Measurements from ENCODE around the gene RNF130. TPM values are rescaled to one million over a fixed set of nuclear protein-coding genes. Genes with fewer than 3 reads are reported as not detected.

Gene RNF130
- total and polyA plus RNA-seq, 3 experiments from 2014 or later, result 15.7 to 22.7 (median 15.9) TPM

GRCh38 chr5:180115326-180116076, 43.9 kb upstream of the RNF130 start:
- no peak overlapping the region for H3K4me3 Mint-ChIP-seq
- H3K4me3 ChIP-seq (ENCODE audit: low read length), result no peak overlapping the region
- no peaks in the 10 kb centered on the region for H3K36me3 ChIP-seq (ENCODE audit: insufficient read depth, low read length)
- no peak overlapping the region for H3K27ac ChIP-seq (ENCODE audit: low read depth, low read length)
- peaks cover 5 to 10% of the 10 kb centered on the region in 2 donors for H3K27me3 Mint-ChIP-seq
- ChIA-PET CTCF (interaction anchor here (0.8 kb wide), 1 partner anchor 11 kb away, joined by 3 read pairs; no protein-coding TSS in a partner anchor), POLR2A (no interaction called here)
- no peaks in the 10 kb centered on the region for H3K36me3 Mint-ChIP-seq
- no peaks in the 10 kb centered on the region for H3K4me1 Mint-ChIP-seq
- no peaks in the 10 kb centered on the region for H3K27me3 ChIP-seq (ENCODE audit: insufficient read depth, low read length, poor library complexity, severe bottlenecking)
- no peak for DNase-seq
- no peaks in the 10 kb centered on the region for H3K4me1 ChIP-seq (ENCODE audit: insufficient read depth, low read length)
- H3K9me3 Mint-ChIP-seq, result no peaks in the 10 kb centered on the region
- H3K9me3 ChIP-seq (ENCODE audit: low read length), result no peaks in the 10 kb centered on the region
- no peak overlapping the region for H3K27ac Mint-ChIP-seq

- no peaks in the 10 kb centered on the region for H3K4me1 Mint-ChIP-seq
- ChIA-PET CTCF (no interaction called here), POLR2A (no interaction called here)
- Histone ChIP-seq H3K36me3 (ENCODE audit: insufficient read depth, low read length) (no peaks in the 10 kb centered on the region), H3K9me3 (ENCODE audit: low read length) (no peaks in the 10 kb centered on the region), H3K4me3 (ENCODE audit: low read length) (no peak overlapping the region), H3K27me3 (ENCODE audit: insufficient read depth, low read length, poor library complexity, severe bottlenecking) (no peaks in the 10 kb centered on the region), H3K27ac (ENCODE audit: low read depth, low read length) (no peak overlapping the region), H3K4me1 (ENCODE audit: insufficient read depth, low read length) (no peaks in the 10 kb centered on the region)
- no peaks in the 10 kb centered on the region for H3K36me3 Mint-ChIP-seq
- no peak overlapping the region for H3K4me3 Mint-ChIP-seq
- no peaks in the 10 kb centered on the region for H3K9me3 Mint-ChIP-seq
- H3K27me3 Mint-ChIP-seq, result peaks cover 7 to 16% of the 10 kb centered on the region in 2 donors
- H3K27ac Mint-ChIP-seq, result no peak overlapping the region
- DNase-seq, result no peak
Measured at GRCh38 chr5:180114304-180115003, 42.9 kb upstream of the RNF130 start.

GRCh38 chr5:180113660-180114303, 42.2 kb upstream of the RNF130 start:
- Mint-ChIP-seq H3K9me3 (no peaks in the 10 kb centered on the region), H3K36me3 (no peaks in the 10 kb centered on the region), H3K4me3 (no peak overlapping the region), H3K27ac (no peak overlapping the region), H3K4me1 (no peaks in the 10 kb centered on the region), H3K27me3 (peaks cover 7 to 16% of the 10 kb centered on the region in 2 donors)
- no peaks in the 10 kb centered on the region for H3K36me3 ChIP-seq (ENCODE audit: insufficient read depth, low read length)
- H3K4me3 ChIP-seq (ENCODE audit: low read length), result no peak overlapping the region
- H3K27ac ChIP-seq (ENCODE audit: low read depth, low read length), result no peak overlapping the region
- H3K4me1 ChIP-seq (ENCODE audit: insufficient read depth, low read length), result no peaks in the 10 kb centered on the region
- H3K9me3 ChIP-seq (ENCODE audit: low read length), result no peaks in the 10 kb centered on the region
- no peak for DNase-seq
- ChIA-PET POLR2A (no interaction called here), CTCF (no interaction called here)
- no peaks in the 10 kb centered on the region for H3K27me3 ChIP-seq (ENCODE audit: insufficient read depth, low read length, poor library complexity, severe bottlenecking)

GRCh38 chr5:180112181-180112861, 40.8 kb upstream of the RNF130 start:
- Mint-ChIP-seq H3K27ac (no peak overlapping the region), H3K36me3 (peaks cover 0 to 4% (median 0%) of the 10 kb centered on the region in 3 donors), H3K4me1 (no peaks in the 10 kb centered on the region), H3K4me3 (no peak overlapping the region), H3K9me3 (peaks cover 4 to 9% (median 7%) of the 10 kb centered on the region in 5 donors), H3K27me3 (peaks cover 6 to 8% of the 10 kb centered on the region in 2 donors)
- Histone ChIP-seq H3K36me3 (ENCODE audit: insufficient read depth, low read length) (no peaks in the 10 kb centered on the region), H3K4me1 (ENCODE audit: insufficient read depth, low read length) (no peaks in the 10 kb centered on the region), H3K9me3 (ENCODE audit: low read length) (no peaks in the 10 kb centered on the region), H3K4me3 (ENCODE audit: low read length) (no peak overlapping the region), H3K27me3 (ENCODE audit: insufficient read depth, low read length, poor library complexity, severe bottlenecking) (no peaks in the 10 kb centered on the region), H3K27ac (ENCODE audit: low read depth, low read length) (no peak overlapping the region)
- POLR2A ChIA-PET, result no interaction called here
- no peak for DNase-seq
- CTCF ChIA-PET, result no interaction called here

GRCh38 chr5:180111273-180112002, 39.9 kb upstream of the RNF130 start:
- CTCF ChIA-PET, result no interaction called here

GRCh38 chr5:180109920-180110319, 38.4 kb upstream of the RNF130 start:
- Mint-ChIP-seq H3K4me3 (no peak overlapping the region), H3K27ac (no peak overlapping the region), H3K9me3 (peaks cover 10 to 21% (median 20%) of the 10 kb centered on the region in 5 donors), H3K4me1 (no peaks in the 10 kb centered on the region), H3K36me3 (peaks cover 0 to 11% (median 0%) of the 10 kb centered on the region in 3 donors), H3K27me3 (peaks cover 14 to 20% of the 10 kb centered on the region in 2 donors)
- Histone ChIP-seq H3K36me3 (ENCODE audit: insufficient read depth, low read length) (no peaks in the 10 kb centered on the region), H3K27ac (ENCODE audit: low read depth, low read length) (no peak overlapping the region), H3K4me3 (ENCODE audit: low read length) (no peak overlapping the region), H3K9me3 (ENCODE audit: low read length) (no peaks in the 10 kb centered on the region), H3K27me3 (ENCODE audit: insufficient read depth, low read length, poor library complexity, severe bottlenecking) (no peaks in the 10 kb centered on the region), H3K4me1 (ENCODE audit: insufficient read depth, low read length) (no peaks in the 10 kb centered on the region)
- CTCF ChIA-PET, result no interaction called here
- POLR2A ChIA-PET, result no interaction called here
- no peak for DNase-seq

More at GRCh38 chr5:180111273-180112002, 39.9 kb upstream of the RNF130 start:
- H3K36me3 Mint-ChIP-seq, result peaks cover 0 to 8% (median 0%) of the 10 kb centered on the region in 3 donors
- Histone ChIP-seq H3K27ac (ENCODE audit: low read depth, low read length) (no peak overlapping the region), H3K4me1 (ENCODE audit: insufficient read depth, low read length) (no peaks in the 10 kb centered on the region), H3K36me3 (ENCODE audit: insufficient read depth, low read length) (no peaks in the 10 kb centered on the region), H3K9me3 (ENCODE audit: low read length) (no peaks in the 10 kb centered on the region), H3K27me3 (ENCODE audit: insufficient read depth, low read length, poor library complexity, severe bottlenecking) (no peaks in the 10 kb centered on the region), H3K4me3 (ENCODE audit: low read length) (no peak overlapping the region)
- no peak for DNase-seq
- peaks cover 10 to 17% (median 15%) of the 10 kb centered on the region in 5 donors for H3K9me3 Mint-ChIP-seq
- H3K4me1 Mint-ChIP-seq, result no peaks in the 10 kb centered on the region
- H3K4me3 Mint-ChIP-seq, result no peak overlapping the region
- H3K27me3 Mint-ChIP-seq, result peaks cover 10 to 11% of the 10 kb centered on the region in 2 donors
- POLR2A ChIA-PET, result no interaction called here
- H3K27ac Mint-ChIP-seq, result no peak overlapping the region

GRCh38 chr5:180107005-180107404, 35.4 kb upstream of the RNF130 start:
- no peak for DNase-seq
- POLR2A ChIA-PET, result no interaction called here
- Histone ChIP-seq H3K27me3 (ENCODE audit: insufficient read depth, low read length, poor library complexity, severe bottlenecking) (no peaks in the 10 kb centered on the region), H3K27ac (ENCODE audit: low read depth, low read length) (no peak overlapping the region), H3K36me3 (ENCODE audit: insufficient read depth, low read length) (no peaks in the 10 kb centered on the region), H3K4me1 (ENCODE audit: insufficient read depth, low read length) (no peaks in the 10 kb centered on the region), H3K9me3 (ENCODE audit: low read length) (no peaks in the 10 kb centered on the region), H3K4me3 (ENCODE audit: low read length) (no peak overlapping the region)
- no peak overlapping the region for H3K4me3 Mint-ChIP-seq
- H3K4me1 Mint-ChIP-seq, result no peaks in the 10 kb centered on the region
- CTCF ChIA-PET, result no interaction called here
- no peak overlapping the region for H3K27ac Mint-ChIP-seq
- H3K9me3 Mint-ChIP-seq, result peaks cover 10 to 21% (median 20%) of the 10 kb centered on the region in 5 donors
- H3K36me3 Mint-ChIP-seq, result peaks cover 0 to 11% (median 0%) of the 10 kb centered on the region in 3 donors
- peaks cover 14 to 29% of the 10 kb centered on the region in 2 donors for H3K27me3 Mint-ChIP-seq
